ENCODE measurements around the gene GLIPR1L1. TPM values are rescaled to one million over a fixed set of nuclear protein-coding genes. Genes with fewer than 3 reads are reported as not detected.

Gene GLIPR1L1
- total and polyA plus RNA-seq, 3 donors from 2014 or later: 1.9 to 95.5 (median 9.1) TPM

- no peaks in the 10 kb centered on the region for H3K9me3 ChIP-seq
- no peak overlapping the region for H3K27ac ChIP-seq
- intact Hi-C loops (cut with DNase I; ENCODE audit: low total_unique reads): no loop called here
- TF ChIP-seq POLR2A (IDR thresholded peaks at IDR 0.05) (no peak), CTCF (IDR thresholded peaks at IDR 0.05) (no peak)
- no peak overlapping the region for H3K4me3 ChIP-seq
- H3K36me3 ChIP-seq (ENCODE audit: low read depth, missing control alignments): no peaks in the 10 kb centered on the region
- DNase-seq: no peak
- H3K4me1 ChIP-seq: no peaks in the 10 kb centered on the region
- H3K27me3 ChIP-seq: no peaks in the 10 kb centered on the region
- 78 to 86% methylated on average over 2 of the region's 2 CpGs for WGBS, 2 donors
Measured at GRCh38 chr12:75308279-75308678, 26.2 kb upstream of the GLIPR1L1 start.

DNA sequence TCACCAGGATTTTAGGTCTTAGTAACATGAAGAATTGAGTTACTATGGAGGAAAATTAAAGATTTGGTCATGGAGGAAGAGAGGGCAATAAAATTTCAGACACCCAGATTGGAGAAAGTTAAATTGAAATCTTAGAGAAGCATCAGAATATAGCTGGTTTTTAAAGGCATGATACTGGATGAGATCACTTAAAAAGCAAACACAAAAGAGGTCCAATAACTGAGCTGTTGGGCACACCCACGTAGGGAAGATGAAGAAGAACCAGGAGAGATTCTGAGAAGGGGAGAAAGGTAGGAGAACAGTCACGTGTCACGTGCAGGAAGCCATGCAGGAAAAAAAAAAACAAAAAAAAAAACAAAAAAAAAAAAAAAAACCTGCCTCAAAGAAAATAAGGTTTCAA is 23.1 kb upstream of the GLIPR1L1 start:
- no peaks in the 10 kb centered on the region for H3K9me3 ChIP-seq
- no peaks in the 10 kb centered on the region for H3K27me3 ChIP-seq
- intact Hi-C loops (cut with DNase I; ENCODE audit: low total_unique reads): no loop called here
- WGBS, 2 donors: 83 to 94% methylated on average over 3 of the region's 3 CpGs
- no peaks in the 10 kb centered on the region for H3K4me1 ChIP-seq
- no peak for TF ChIP-seq CTCF (IDR thresholded peaks at IDR 0.05)
- no peak for TF ChIP-seq POLR2A (IDR thresholded peaks at IDR 0.05)
- no peaks in the 10 kb centered on the region for H3K36me3 ChIP-seq (ENCODE audit: low read depth, missing control alignments)
- no peak overlapping the region for H3K27ac ChIP-seq
- no peak overlapping the region for H3K4me3 ChIP-seq
- DNase-seq: no peak

GRCh38 chr12:75315518-75315917 is 19.0 kb upstream of the GLIPR1L1 start:
- TF ChIP-seq POLR2A (IDR thresholded peaks at IDR 0.05) (no peak), CTCF (IDR thresholded peaks at IDR 0.05) (no peak)
- Histone ChIP-seq H3K36me3 (ENCODE audit: low read depth, missing control alignments) (no peaks in the 10 kb centered on the region), H3K27ac (no peak overlapping the region), H3K4me3 (no peak overlapping the region), H3K27me3 (no peaks in the 10 kb centered on the region), H3K9me3 (no peaks in the 10 kb centered on the region), H3K4me1 (no peaks in the 10 kb centered on the region)
- intact Hi-C loops (cut with DNase I; ENCODE audit: low total_unique reads): no loop called here
- no peak for DNase-seq

- Histone ChIP-seq H3K4me1 (no peaks in the 10 kb centered on the region), H3K27me3 (no peaks in the 10 kb centered on the region), H3K36me3 (ENCODE audit: low read depth, missing control alignments) (no peaks in the 10 kb centered on the region), H3K4me3 (no peak overlapping the region), H3K27ac (no peak overlapping the region), H3K9me3 (no peaks in the 10 kb centered on the region)
- intact Hi-C loops (cut with DNase I; ENCODE audit: low total_unique reads): no loop called here
- no peak for DNase-seq
- TF ChIP-seq CTCF (IDR thresholded peaks at IDR 0.05): no peak
- TF ChIP-seq POLR2A (IDR thresholded peaks at IDR 0.05): no peak
- WGBS, 2 donors: 91 to 95% methylated on average over 3 of the region's 3 CpGs
Measured at GRCh38 chr12:75317784-75318183, 16.7 kb upstream of the GLIPR1L1 start.

DNA sequence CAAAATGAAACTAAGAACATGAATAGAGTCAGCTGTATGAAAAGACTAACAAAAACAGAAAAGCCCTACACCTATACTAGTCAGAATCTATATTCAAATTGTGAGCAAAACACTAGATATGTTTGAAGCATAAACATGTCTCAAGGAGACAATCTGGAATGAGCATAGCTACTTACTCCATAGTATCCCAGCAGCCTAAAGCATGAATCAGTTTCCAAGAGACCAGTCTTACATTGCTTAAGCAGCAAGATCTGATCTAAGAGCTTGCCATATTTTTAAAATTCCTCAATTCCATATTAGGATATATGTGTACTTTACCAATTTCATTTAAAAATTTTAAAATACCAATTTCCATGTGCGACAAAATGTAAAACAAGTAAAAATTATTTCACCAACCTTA is 12.0 kb upstream of the GLIPR1L1 start:
- no peaks in the 10 kb centered on the region for H3K9me3 ChIP-seq
- H3K27me3 ChIP-seq: no peaks in the 10 kb centered on the region
- no peak overlapping the region for H3K4me3 ChIP-seq
- H3K4me1 ChIP-seq: no peaks in the 10 kb centered on the region
- no peak for DNase-seq
- intact Hi-C loops (cut with DNase I; ENCODE audit: low total_unique reads): no loop called here
- WGBS, 2 donors: 0% methylated on average over 1 of the region's 1 CpG
- no peak for TF ChIP-seq CTCF (IDR thresholded peaks at IDR 0.05)
- TF ChIP-seq POLR2A (IDR thresholded peaks at IDR 0.05): no peak
- no peak overlapping the region for H3K27ac ChIP-seq
- H3K36me3 ChIP-seq (ENCODE audit: low read depth, missing control alignments): no peaks in the 10 kb centered on the region
